SU-DHL-6 (cell line): ENCODE measurements around the gene PLRG1.

Experiments used
- H2AFZ ChIP-seq: fragments of 200-600 bp; sonication (generic); 2 replicates; pipeline ENCODE4 v1.6.1; 2014; ENCODE audit warnings: low read depth, mild to moderate bottlenecking, moderate library complexity, mixed read lengths, antibody characterized with exemption, low read length; ENCODE audit not compliant: severe bottlenecking
- H3F3A ChIP-seq: fragments of 200-600 bp; shearing (Covaris generic); 2 replicates; pipeline ENCODE4 v1.6.0; 2016; ENCODE audit warnings: antibody characterized with exemption, mild to moderate bottlenecking; ENCODE audit not compliant: insufficient read depth
- H3K27ac ChIP-seq: fragments of 200-600 bp; sonication (generic); 2 replicates; pipeline ENCODE4 v1.5.1; 2016; ENCODE audit warnings: low read depth, mild to moderate bottlenecking, low read length, moderate library complexity, mixed read lengths
- H3K27me3 ChIP-seq: fragments of 200-600 bp; sonication (generic), shearing (Covaris generic); 2 replicates; pipeline ENCODE4 v1.6.0; 2014; ENCODE audit warnings: mild to moderate bottlenecking, low read length
- H3K36me3 ChIP-seq: fragments of 200-600 bp; sonication (generic); 2 replicates; pipeline ENCODE4 v1.6.1; 2014; ENCODE audit warnings: mild to moderate bottlenecking, low read length, mixed read lengths
- H3K4me2 ChIP-seq: fragments of 300-600, 200-600 bp; shearing (Covaris generic), sonication (generic); 2 replicates; pipeline ENCODE4 v1.6.0; 2014; ENCODE audit warnings: low read length, low read depth, mild to moderate bottlenecking; ENCODE audit not compliant: poor library complexity, severe bottlenecking
- H3K4me3 ChIP-seq: fragments of 200-600 bp; sonication (generic); 2 replicates; pipeline ENCODE4 v1.5.1; 2014; ENCODE audit warnings: antibody characterized with exemption, low read length, mild to moderate bottlenecking, mixed read lengths; ENCODE audit not compliant: insufficient read depth, poor library complexity, severe bottlenecking
- H3K79me2 ChIP-seq: fragments of 200-600 bp; sonication (generic); 2 replicates; pipeline ENCODE4 v1.6.1; 2014; ENCODE audit warnings: mild to moderate bottlenecking, low read length, moderate library complexity; ENCODE audit not compliant: insufficient read depth
- H3K9ac ChIP-seq: fragments of 200-600 bp; sonication (generic); 2 replicates; pipeline ENCODE4 v1.7.0; 2014; ENCODE audit warnings: mild to moderate bottlenecking, low read length
- H3K9me2 ChIP-seq: fragments of 200-600 bp; sonication (generic); replicated peaks from 2 replicates; pipeline ENCODE4 v1.6.1; 2014; ENCODE audit warnings: low read length; ENCODE audit not compliant: insufficient read depth
- H3K9me3 ChIP-seq: fragments of 200-600 bp; sonication (generic); 2 replicates; pipeline ENCODE4 v1.6.1; 2014; ENCODE audit warnings: low read length, mixed read lengths; ENCODE audit not compliant: insufficient read depth
- H4K20me1 ChIP-seq: fragments of 200-600 bp; sonication (generic); 2 replicates; pipeline ENCODE4 v1.6.1; 2014; ENCODE audit warnings: low read depth, mild to moderate bottlenecking, antibody characterized with exemption, low read length, moderate library complexity, mixed read lengths
- CTCF ChIP-seq: fragments of 200-600 bp; sonication (generic); IDR thresholded peaks from one replicate; pipeline ENCODE4 v1.5.1; 2017; ENCODE audit warnings: antibody characterized with exemption, mild to moderate bottlenecking, low read length, moderate library complexity; ENCODE audit not compliant: insufficient read depth, poor library complexity, severe bottlenecking
- EZH2phosphoT487 ChIP-seq: fragments of 200-600 bp; sonication (generic), shearing (Covaris generic); conservative IDR thresholded peaks from 2 replicates; pipeline ENCODE4 v1.6.1; 2018; ENCODE audit warnings: mild to moderate bottlenecking, antibody characterized with exemption, low read length, moderate library complexity, mixed read lengths

Gene PLRG1

GRCh38 chr4:154489558-154490233, 60.5 kb downstream of the PLRG1 start:
- no peak overlapping the region for H3K4me3 ChIP-seq
- H3K27me3 ChIP-seq = no peaks in the 10 kb centered on the region
- no peak overlapping the region for H3K27ac ChIP-seq
- no peak overlapping the region for H3K4me2 ChIP-seq
- H4K20me1 ChIP-seq = no peaks in the 10 kb centered on the region
- no peak overlapping the region for H2AFZ ChIP-seq
- no peaks in the 10 kb centered on the region for H3K9me2 ChIP-seq
- H3K79me2 ChIP-seq = no peaks in the 10 kb centered on the region
- H3K9me3 ChIP-seq = no peaks in the 10 kb centered on the region
- no peaks in the 10 kb centered on the region for H3F3A ChIP-seq
- H3K9ac ChIP-seq = no peak overlapping the region
- no peaks in the 10 kb centered on the region for H3K36me3 ChIP-seq
- no peak for TF ChIP-seq CTCF
- no peak for TF ChIP-seq EZH2phosphoT487

DNA sequence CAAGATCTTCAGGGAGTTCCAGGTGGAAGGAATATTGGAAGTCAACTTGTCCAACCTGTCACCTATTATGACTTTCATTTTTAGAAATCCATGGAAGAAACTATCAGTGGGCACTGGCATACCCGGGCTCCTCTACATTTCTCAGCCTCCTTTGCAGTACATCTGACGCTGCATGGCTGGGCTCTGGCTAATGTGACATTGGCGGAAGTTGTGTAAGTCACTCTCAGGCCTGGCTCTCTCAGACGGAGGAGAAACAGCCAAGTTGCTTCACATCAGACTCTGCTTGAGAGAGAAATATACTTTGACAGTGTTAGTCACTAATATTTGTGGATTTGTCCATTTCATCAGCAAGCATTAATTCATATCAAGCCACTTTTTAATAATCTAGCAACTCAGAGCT, 63.1 kb downstream of the PLRG1 start:
- no peaks in the 10 kb centered on the region for H3K27me3 ChIP-seq
- no peak overlapping the region for H3K9ac ChIP-seq
- no peaks in the 10 kb centered on the region for H3K9me2 ChIP-seq
- H2AFZ ChIP-seq = no peak overlapping the region
- H3K4me3 ChIP-seq = no peak overlapping the region
- no peaks in the 10 kb centered on the region for H3K36me3 ChIP-seq
- H3F3A ChIP-seq = no peaks in the 10 kb centered on the region
- no peaks in the 10 kb centered on the region for H3K79me2 ChIP-seq
- TF ChIP-seq CTCF (no peak), EZH2phosphoT487 (no peak)
- H3K9me3 ChIP-seq = no peaks in the 10 kb centered on the region
- H3K4me2 ChIP-seq = no peak overlapping the region
- no peak overlapping the region for H3K27ac ChIP-seq
- H4K20me1 ChIP-seq = no peaks in the 10 kb centered on the region

GRCh38 chr4:154485127-154485773, 65.0 kb downstream of the PLRG1 start:
- no peaks in the 10 kb centered on the region for H3K27me3 ChIP-seq
- no peak overlapping the region for H3K4me2 ChIP-seq
- H3K36me3 ChIP-seq = no peaks in the 10 kb centered on the region
- H3K27ac ChIP-seq = no peak overlapping the region
- no peaks in the 10 kb centered on the region for H3K79me2 ChIP-seq
- H2AFZ ChIP-seq = no peak overlapping the region
- H3K9me2 ChIP-seq = no peaks in the 10 kb centered on the region
- no peak overlapping the region for H3K4me3 ChIP-seq
- no peaks in the 10 kb centered on the region for H4K20me1 ChIP-seq
- no peak for TF ChIP-seq EZH2phosphoT487
- no peak for TF ChIP-seq CTCF
- H3K9ac ChIP-seq = no peak overlapping the region
- H3K9me3 ChIP-seq = no peaks in the 10 kb centered on the region
- no peaks in the 10 kb centered on the region for H3F3A ChIP-seq
